ENCODE data around the gene CTNND2. TPM values are rescaled to one million over a fixed set of nuclear protein-coding genes. Genes with fewer than 3 reads are reported as not detected.
"Not testable (repeated sequence)": the region's sequence is repeated elsewhere in the genome, so short reads cannot be mapped to it uniquely, and the experiment has no call there.

CTNND2 gene
- total RNA-seq, 2 donors from 2014 or later, result 0.82 to 0.95 TPM

GRCh38 chr5:11322133-11322532 is 582.1 kb downstream of the CTNND2 start:
- no peak for ATAC-seq
- DNase-seq, result no peak
- intact Hi-C loops (cut with DNase I, micrococcal nuclease), result no loop called here

- DNase-seq, result no peak
- intact Hi-C loops (cut with DNase I, micrococcal nuclease), result no loop called here
- no peak for ATAC-seq
Measured at GRCh38 chr5:11319836-11320580, 584.2 kb downstream of the CTNND2 start.

GRCh38 chr5:11313694-11314093 is 590.6 kb downstream of the CTNND2 start:
- DNase-seq; intact Hi-C loops (cut with DNase I, micrococcal nuclease); ATAC-seq: not testable (repeated sequence)

- ATAC-seq, result no peak
- no peak for DNase-seq
- intact Hi-C loops (cut with DNase I, micrococcal nuclease), result no loop called here
Measured at GRCh38 chr5:11311731-11312130, 592.5 kb downstream of the CTNND2 start.

GRCh38 chr5:11311272-11311671 is 593.0 kb downstream of the CTNND2 start:
- no peak for DNase-seq
- no peak for ATAC-seq
- intact Hi-C loops (cut with DNase I, micrococcal nuclease), result no loop called here

- intact Hi-C loops (cut with DNase I, micrococcal nuclease), result no loop called here
- DNase-seq, result no peak
- ATAC-seq, result no peak
Measured at GRCh38 chr5:11310158-11310557, 594.1 kb downstream of the CTNND2 start.

- intact Hi-C loops (cut with DNase I, micrococcal nuclease), result no loop called here
- no peak for DNase-seq
Measured at GRCh38 chr5:11306365-11306764, 597.9 kb downstream of the CTNND2 start.

GRCh38 chr5:11305245-11305644 is 599.0 kb downstream of the CTNND2 start:
- DNase-seq (no peak), ATAC-seq (no peak)
- intact Hi-C loops (cut with DNase I, micrococcal nuclease), result no loop called here

More at GRCh38 chr5:11306365-11306764, 597.9 kb downstream of the CTNND2 start:
- ATAC-seq, result no peak

- DNase-seq (no peak), ATAC-seq (no peak)
- intact Hi-C loops (cut with DNase I, micrococcal nuclease), result no loop called here
Measured at GRCh38 chr5:11304641-11305040, 599.6 kb downstream of the CTNND2 start.

- no peak for DNase-seq
- intact Hi-C loops (cut with DNase I, micrococcal nuclease), result no loop called here
- ATAC-seq, result no peak
Measured at GRCh38 chr5:11302663-11303062, 601.6 kb downstream of the CTNND2 start.

- intact Hi-C loops (cut with DNase I, micrococcal nuclease), result no loop called here
- ATAC-seq, result no peak
- no peak for DNase-seq
Measured at GRCh38 chr5:11301171-11301570, 603.1 kb downstream of the CTNND2 start.

GRCh38 chr5:11300736-11301135 is 603.5 kb downstream of the CTNND2 start:
- intact Hi-C loops (cut with DNase I, micrococcal nuclease), result no loop called here
- DNase-seq (no peak), ATAC-seq (no peak)

- intact Hi-C loops (cut with DNase I, micrococcal nuclease), result no loop called here
Measured at GRCh38 chr5:11298877-11299276, 605.4 kb downstream of the CTNND2 start.

GRCh38 chr5:11293523-11293922 is 610.7 kb downstream of the CTNND2 start:
- DNase-seq, result no peak
- peak; percentile 49 for ATAC-seq
- intact Hi-C loops (cut with DNase I, micrococcal nuclease), result no loop called here

More at GRCh38 chr5:11298877-11299276, 605.4 kb downstream of the CTNND2 start:
- DNase-seq, result no peak
- ATAC-seq, result no peak

GRCh38 chr5:11292648-11293356 is 611.4 kb downstream of the CTNND2 start:
- DNase-seq, result no peak
- peak; percentile 37 for ATAC-seq
- intact Hi-C loops (cut with DNase I, micrococcal nuclease), result no loop called here

GRCh38 chr5:11289733-11290132 is 614.5 kb downstream of the CTNND2 start:
- DNase-seq (no peak), ATAC-seq (no peak)
- intact Hi-C loops (cut with DNase I, micrococcal nuclease), result no loop called here

- intact Hi-C loops (cut with DNase I, micrococcal nuclease), result no loop called here
- DNase-seq (no peak), ATAC-seq (no peak)
Measured at GRCh38 chr5:11289208-11289607, 615.0 kb downstream of the CTNND2 start.

GRCh38 chr5:11281842-11282241 is 622.4 kb downstream of the CTNND2 start:
- intact Hi-C loops (cut with DNase I, micrococcal nuclease), result no loop called here
- DNase-seq (no peak), ATAC-seq (no peak)

- no peak for ATAC-seq
- no peak for DNase-seq
- intact Hi-C loops (cut with DNase I, micrococcal nuclease), result no loop called here
Measured at GRCh38 chr5:11277323-11277722, 626.9 kb downstream of the CTNND2 start.

- intact Hi-C loops (cut with DNase I, micrococcal nuclease), result no loop called here
- ATAC-seq (no peak), DNase-seq (no peak)
Measured at GRCh38 chr5:11273180-11273903, 630.9 kb downstream of the CTNND2 start.

All from left colon (tissue), 2 donors.